Spinal cord (tissue), 10 donors: ENCODE measurements around the gene UVRAG. TPM values are rescaled to one million over a fixed set of nuclear protein-coding genes. Genes with fewer than 3 reads are reported as not detected.
"Not testable (repeated sequence)": the region's sequence is repeated elsewhere in the genome, so short reads cannot be mapped to it uniquely, and the experiment has no call there.

Experiments
- DNase-seq, 6 donors: peaks; one replicate each; pipeline versions ENCODE4 v3.0.0 to v3.0.0-alpha.2; 2013 to 2015; ENCODE audit warnings: low spot score in 6 of 6, low read depth in 4 of 6
- H3K27ac ChIP-seq: one replicate; pipeline ENCODE4 v1.5.1; 2013; ENCODE audit warnings: low read depth, low read length, control low read depth
- H3K27me3 ChIP-seq: one replicate; pipeline ENCODE4 v1.6.1; 2013; ENCODE audit warnings: low read length; ENCODE audit not compliant: control insufficient read depth, insufficient read depth
- H3K36me3 ChIP-seq: one replicate; pipeline ENCODE4 v1.6.1; 2013; ENCODE audit warnings: low read length; ENCODE audit not compliant: control insufficient read depth, insufficient read depth
- H3K4me1 ChIP-seq: one replicate; pipeline ENCODE4 v1.6.1; 2013; ENCODE audit warnings: low read length; ENCODE audit not compliant: control insufficient read depth, insufficient read depth
- H3K4me3 ChIP-seq: one replicate; pipeline ENCODE4 v1.5.1; 2013; ENCODE audit warnings: low read depth, low read length, control low read depth
- H3K9me3 ChIP-seq: one replicate; pipeline ENCODE4 v1.6.1; 2013; ENCODE audit warnings: low read length; ENCODE audit not compliant: control insufficient read depth, insufficient read depth
- WGBS: methylation state at CpG from one replicate; pipeline ENCODE4 v1.1.5; 2013; ENCODE audit warnings: missing lambda C conversion rate; ENCODE audit not compliant: insufficient coverage; 5-methylcytosine and 5-hydroxymethylcytosine counted together
- polyA plus RNA-seq, 2 donors: library from polyadenylated mRNA; unstranded; fragments of 120-200 nt; gene quantifications; one replicate each; pipeline ENCODE4 v1.2.1, GENCODE V29; 2013; ENCODE audit not compliant: insufficient read length in 2 of 2
- total RNA-seq, 2 donors: library from RNA; depleted of rRNA in 1 of 2; stranded (reverse); fragments of 120-200 nt in 1 of 2; fragments of >200 nt in 1 of 2; gene quantifications; one replicate each; pipeline versions ENCODE4 v1.2.3 to v1.2.4, GENCODE V29; 2013 to 2014
- donor health status: healthy.

UVRAG gene
- total and polyA plus RNA-seq, 4 donors, result 17.8 to 40.8 (median 22.3) TPM

GRCh38 chr11:75851203-75851602 is 36.2 kb downstream of the UVRAG start:
- no peak overlapping the region for H3K4me3 ChIP-seq
- no peaks in the 10 kb centered on the region for H3K9me3 ChIP-seq
- no peaks in the 10 kb centered on the region for H3K4me1 ChIP-seq
- 88% methylated on average over 1 of the region's 1 CpG for WGBS
- DNase-seq, result no peak
- H3K27me3 ChIP-seq, result no peaks in the 10 kb centered on the region
- no peaks in the 10 kb centered on the region for H3K36me3 ChIP-seq
- no peak overlapping the region for H3K27ac ChIP-seq

- WGBS, result no CpG with 5 or more reads among the region's 5 CpGs
These were observed 37.5 kb downstream of the UVRAG start for GRCh38 chr11:75852406-75853017.

GRCh38 chr11:75853563-75853962 is 38.6 kb downstream of the UVRAG start:
- not testable (repeated sequence) for H3K36me3 ChIP-seq, H3K4me1 ChIP-seq, DNase-seq, H3K4me3 ChIP-seq, H3K9me3 ChIP-seq, H3K27ac ChIP-seq, H3K27me3 ChIP-seq
- WGBS, result 90% methylated on average over 2 of the region's 4 CpGs

More at GRCh38 chr11:75852406-75853017, 37.5 kb downstream of the UVRAG start:
- H3K27ac ChIP-seq, result no peak overlapping the region
- no peaks in the 10 kb centered on the region for H3K4me1 ChIP-seq
- H3K27me3 ChIP-seq, result no peaks in the 10 kb centered on the region
- DNase-seq, result no peak
- no peaks in the 10 kb centered on the region for H3K9me3 ChIP-seq
- H3K4me3 ChIP-seq, result no peak overlapping the region
- no peaks in the 10 kb centered on the region for H3K36me3 ChIP-seq

GRCh38 chr11:75853971-75854370 is 39.0 kb downstream of the UVRAG start:
- H3K27me3 ChIP-seq, result no peaks in the 10 kb centered on the region
- no peaks in the 10 kb centered on the region for H3K36me3 ChIP-seq
- no peaks in the 10 kb centered on the region for H3K9me3 ChIP-seq
- H3K27ac ChIP-seq, result no peak overlapping the region
- WGBS, result no CpG with 5 or more reads among the region's 1 CpG
- H3K4me1 ChIP-seq, result no peaks in the 10 kb centered on the region
- DNase-seq, result no peak
- H3K4me3 ChIP-seq, result no peak overlapping the region

GRCh38 chr11:75855206-75855605 is 40.2 kb downstream of the UVRAG start:
- no peak overlapping the region for H3K4me3 ChIP-seq
- no peaks in the 10 kb centered on the region for H3K36me3 ChIP-seq
- DNase-seq, result no peak
- H3K27me3 ChIP-seq, result no peaks in the 10 kb centered on the region
- no peaks in the 10 kb centered on the region for H3K9me3 ChIP-seq
- H3K27ac ChIP-seq, result no peak overlapping the region
- H3K4me1 ChIP-seq, result no peaks in the 10 kb centered on the region
- no CpG with 5 or more reads among the region's 6 CpGs for WGBS

- Histone ChIP-seq H3K27me3 (no peaks in the 10 kb centered on the region), H3K4me1 (no peaks in the 10 kb centered on the region), H3K4me3 (no peak overlapping the region), H3K27ac (no peak overlapping the region), H3K36me3 (no peaks in the 10 kb centered on the region), H3K9me3 (no peaks in the 10 kb centered on the region)
- no peak for DNase-seq
- 88% methylated on average over 3 of the region's 3 CpGs for WGBS
These were observed 41.9 kb downstream of the UVRAG start for GRCh38 chr11:75856912-75857311.

GRCh38 chr11:75858042-75858441 is 43.0 kb downstream of the UVRAG start:
- no peaks in the 10 kb centered on the region for H3K36me3 ChIP-seq
- no peak overlapping the region for H3K4me3 ChIP-seq
- no peaks in the 10 kb centered on the region for H3K9me3 ChIP-seq
- H3K4me1 ChIP-seq, result no peaks in the 10 kb centered on the region
- DNase-seq, result no peak
- no peak overlapping the region for H3K27ac ChIP-seq
- H3K27me3 ChIP-seq, result no peaks in the 10 kb centered on the region

- DNase-seq, result no peak
- Histone ChIP-seq H3K4me3 (no peak overlapping the region), H3K27ac (no peak overlapping the region), H3K4me1 (no peaks in the 10 kb centered on the region), H3K36me3 (no peaks in the 10 kb centered on the region), H3K9me3 (no peaks in the 10 kb centered on the region), H3K27me3 (no peaks in the 10 kb centered on the region)
- no CpG with 5 or more reads among the region's 3 CpGs for whole genome bisulfite sequencing
These were observed 43.6 kb downstream of the UVRAG start for GRCh38 chr11:75858613-75859012.

- Histone ChIP-seq H3K36me3 (no peaks in the 10 kb centered on the region), H3K4me1 (no peaks in the 10 kb centered on the region), H3K27me3 (no peaks in the 10 kb centered on the region), H3K4me3 (no peak overlapping the region), H3K9me3 (no peaks in the 10 kb centered on the region), H3K27ac (no peak overlapping the region)
- no CpG with 5 or more reads among the region's 2 CpGs for WGBS
- DNase-seq, result no peak
These were observed 44.6 kb downstream of the UVRAG start for GRCh38 chr11:75859614-75860013.

GRCh38 chr11:75862437-75862836 is 47.4 kb downstream of the UVRAG start:
- no peak for DNase-seq
- H3K4me1 ChIP-seq, result no peaks in the 10 kb centered on the region
- WGBS, result 100% methylated on average over 2 of the region's 2 CpGs
- H3K4me3 ChIP-seq, result no peak overlapping the region
- H3K27ac ChIP-seq, result no peak overlapping the region
- H3K9me3 ChIP-seq, result no peaks in the 10 kb centered on the region
- H3K36me3 ChIP-seq, result no peaks in the 10 kb centered on the region
- H3K27me3 ChIP-seq, result no peaks in the 10 kb centered on the region
